Transverse colon (tissue), 4 donors: Measurements from ENCODE around the gene MYOC.
"Not testable (repeated sequence)": the region's sequence is repeated elsewhere in the genome, so short reads cannot be mapped to it uniquely, and the experiment has no call there.

Experiments used
- POLR2A ChIP-seq: fragments of 450-650 bp; IDR thresholded peaks from one replicate; pipeline ENCODE4 v1.6.1; 2016; ENCODE audit warnings: antibody characterized with exemption, mild to moderate bottlenecking, moderate library complexity
- POLR2AphosphoS5 ChIP-seq, 3 donors: sonication (generic); formaldehyde crosslinking; IDR thresholded peaks; one replicate each; pipeline ENCODE4 v1.6.1; 2016; ENCODE audit warnings: antibody characterized with exemption in 3 of 3
- TF ChIP-seq, protein P1 (sequence below), 5 experiments: fragments of 200-600 bp in 3 of 5; fragments of 450-650 bp in 2 of 5; sonication (generic) in 3 of 5; IDR thresholded peaks; 1 replicate in 2 of 5; 2 replicates in 3 of 5; pipeline ENCODE4 v1.5.1; 2016 to 2017; ENCODE audit warnings: antibody characterized with exemption in 5 of 5, inconsistent platforms in 3 of 5, mild to moderate bottlenecking in 2 of 5, moderate library complexity in 1 of 5

DNA sequence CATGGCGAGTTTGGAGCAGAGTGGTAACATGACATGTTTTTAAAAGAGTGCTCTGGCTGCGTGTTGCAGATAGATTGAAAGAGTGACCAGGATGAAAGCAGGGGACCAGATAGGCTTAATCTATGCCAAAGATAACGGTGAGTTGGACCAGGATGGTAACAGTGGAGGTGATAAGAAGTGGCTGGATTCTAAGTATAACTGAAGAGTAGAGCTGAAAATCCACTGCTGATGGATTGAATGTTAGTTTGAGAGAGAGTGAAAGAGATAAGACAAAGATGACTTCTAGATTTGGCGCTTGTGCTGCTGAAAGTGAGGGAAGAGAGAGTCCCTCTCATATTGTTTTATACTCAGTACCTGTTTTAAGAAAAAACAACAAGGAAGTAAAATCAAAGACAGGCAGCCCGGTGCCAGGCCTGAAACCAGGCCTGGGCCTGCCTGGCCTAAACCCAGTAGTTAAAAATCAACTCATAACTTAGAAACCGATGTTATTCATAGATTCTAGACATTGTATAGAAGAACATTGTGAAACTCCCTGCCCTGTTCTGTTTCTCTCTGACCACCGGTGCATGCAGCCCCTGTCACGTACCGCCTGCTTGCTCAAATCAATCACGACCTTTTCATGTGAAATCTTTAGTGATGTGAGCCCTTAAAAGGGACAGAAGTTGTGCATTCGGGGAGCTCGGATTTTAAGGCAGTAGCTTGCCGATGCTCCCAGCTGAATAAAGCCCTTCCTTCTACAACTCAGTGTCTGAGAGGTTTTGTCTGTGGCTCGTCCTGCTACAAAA is 37.2 kb downstream of the MYOC start:
- TF ChIP-seq, protein P1, sequence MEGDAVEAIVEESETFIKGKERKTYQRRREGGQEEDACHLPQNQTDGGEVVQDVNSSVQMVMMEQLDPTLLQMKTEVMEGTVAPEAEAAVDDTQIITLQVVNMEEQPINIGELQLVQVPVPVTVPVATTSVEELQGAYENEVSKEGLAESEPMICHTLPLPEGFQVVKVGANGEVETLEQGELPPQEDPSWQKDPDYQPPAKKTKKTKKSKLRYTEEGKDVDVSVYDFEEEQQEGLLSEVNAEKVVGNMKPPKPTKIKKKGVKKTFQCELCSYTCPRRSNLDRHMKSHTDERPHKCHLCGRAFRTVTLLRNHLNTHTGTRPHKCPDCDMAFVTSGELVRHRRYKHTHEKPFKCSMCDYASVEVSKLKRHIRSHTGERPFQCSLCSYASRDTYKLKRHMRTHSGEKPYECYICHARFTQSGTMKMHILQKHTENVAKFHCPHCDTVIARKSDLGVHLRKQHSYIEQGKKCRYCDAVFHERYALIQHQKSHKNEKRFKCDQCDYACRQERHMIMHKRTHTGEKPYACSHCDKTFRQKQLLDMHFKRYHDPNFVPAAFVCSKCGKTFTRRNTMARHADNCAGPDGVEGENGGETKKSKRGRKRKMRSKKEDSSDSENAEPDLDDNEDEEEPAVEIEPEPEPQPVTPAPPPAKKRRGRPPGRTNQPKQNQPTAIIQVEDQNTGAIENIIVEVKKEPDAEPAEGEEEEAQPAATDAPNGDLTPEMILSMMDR (IDR thresholded peaks at IDR 0.05), result not testable (repeated sequence)
- not testable (repeated sequence) for TF ChIP-seq POLR2A; POLR2AphosphoS5 (IDR thresholded peaks at IDR 0.05)
